Colon (tissue), 2 donors: ENCODE data around the gene CCL24.
"Not testable (repeated sequence)": the region's sequence is repeated elsewhere in the genome, so short reads cannot be mapped to it uniquely, and the experiment has no call there.

Experiments
- FAIRE-seq: peaks from 2 replicates; lab custom pipeline; 2012; peaks lifted over from hg19 to GRCh38; lab: Jason Lieb, UNC
- donor health status: control.
- donor health status: control.

The CCL24 gene, protein sequence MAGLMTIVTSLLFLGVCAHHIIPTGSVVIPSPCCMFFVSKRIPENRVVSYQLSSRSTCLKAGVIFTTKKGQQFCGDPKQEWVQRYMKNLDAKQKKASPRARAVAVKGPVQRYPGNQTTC

DNA sequence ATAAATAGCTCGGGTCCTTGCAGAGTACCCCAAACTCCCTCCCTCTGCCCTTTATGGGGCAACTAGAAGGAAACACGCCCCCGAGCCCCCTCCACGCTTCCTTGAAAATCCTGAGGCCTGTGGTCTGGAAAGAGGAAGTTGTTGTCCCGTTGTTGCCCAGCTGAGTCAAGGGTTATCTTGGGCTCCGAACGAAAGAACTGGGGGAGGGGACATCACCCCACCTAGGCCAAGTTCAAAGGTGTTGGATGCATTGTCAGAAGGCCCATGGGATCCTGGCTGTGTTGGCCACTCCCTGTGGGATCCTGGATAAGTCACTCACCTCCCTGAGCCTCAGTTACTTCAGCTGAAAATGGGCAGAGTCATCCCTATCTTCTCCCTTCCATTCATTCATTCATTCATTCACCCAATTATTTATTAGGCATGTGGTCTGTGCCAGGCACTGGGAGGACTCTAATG is at the start of gene CCL24:
Gene CCL24 (minus strand): TSS at position 26 of the 456 bp plus-strand sequence. CDS start 91 bp downstream, outside the sequence.
- FAIRE-seq: no peak

DNA sequence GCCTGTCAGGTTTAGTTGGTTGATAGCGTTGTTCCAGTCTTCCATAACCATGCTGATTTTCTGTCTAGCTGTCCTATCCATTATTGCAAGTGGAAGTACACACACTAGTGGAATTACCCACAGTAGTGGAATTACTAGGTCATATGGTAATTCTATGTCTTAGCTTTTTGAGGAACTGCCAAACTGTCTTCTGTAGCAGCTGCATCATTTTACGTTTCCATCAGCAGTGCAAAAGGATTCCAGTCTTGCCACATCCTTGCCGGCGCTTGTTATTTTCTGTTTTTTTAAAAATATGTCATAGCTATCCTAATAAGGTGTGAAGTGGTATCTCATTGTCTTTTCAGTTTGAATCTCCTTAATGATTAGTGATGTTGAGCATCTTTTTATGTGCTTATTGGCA is 48.0 kb upstream of the CCL24 start:
- FAIRE-seq: no peak

DNA sequence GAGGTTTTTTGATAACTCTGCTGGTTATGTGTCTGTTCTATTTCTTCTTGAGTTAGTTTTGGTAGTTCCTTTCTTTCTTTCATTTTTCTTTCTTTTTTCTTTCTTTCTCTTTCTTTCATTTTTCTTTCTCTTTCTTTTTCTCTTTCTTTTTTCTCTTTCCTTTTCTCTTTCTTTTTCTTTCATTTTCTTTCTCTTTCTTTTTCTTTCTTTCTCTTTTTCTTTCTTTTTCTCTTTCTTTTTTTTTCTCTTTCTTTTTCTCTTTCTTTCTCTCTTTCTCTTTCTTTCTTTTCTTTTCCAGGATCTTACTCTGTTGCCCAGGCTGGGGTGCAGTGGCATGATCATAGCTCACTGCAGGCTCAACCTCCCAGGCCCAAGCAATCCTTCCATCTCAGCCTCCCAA is 44.8 kb upstream of the CCL24 start:
- FAIRE-seq: no peak

DNA sequence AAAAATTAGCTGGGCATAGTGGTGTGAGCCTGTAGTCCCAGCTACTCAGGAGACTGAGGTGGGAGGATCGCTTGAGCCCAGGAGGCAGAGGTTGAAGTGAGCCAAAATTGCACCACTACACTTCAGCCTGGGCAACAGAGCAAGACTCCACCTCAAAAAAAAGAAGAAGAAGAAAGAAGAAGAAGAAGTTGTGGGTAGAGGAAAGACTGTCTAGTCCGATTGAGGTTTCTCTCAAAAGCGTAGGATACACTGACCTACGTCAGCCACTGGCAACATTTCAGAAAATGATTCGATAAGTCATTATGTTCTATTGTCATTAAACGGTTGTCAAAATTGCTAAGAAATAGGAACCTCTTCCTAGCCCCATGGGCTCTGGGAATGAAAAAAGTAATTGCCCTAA is 42.9 kb upstream of the CCL24 start:
- no peak for FAIRE-seq

DNA sequence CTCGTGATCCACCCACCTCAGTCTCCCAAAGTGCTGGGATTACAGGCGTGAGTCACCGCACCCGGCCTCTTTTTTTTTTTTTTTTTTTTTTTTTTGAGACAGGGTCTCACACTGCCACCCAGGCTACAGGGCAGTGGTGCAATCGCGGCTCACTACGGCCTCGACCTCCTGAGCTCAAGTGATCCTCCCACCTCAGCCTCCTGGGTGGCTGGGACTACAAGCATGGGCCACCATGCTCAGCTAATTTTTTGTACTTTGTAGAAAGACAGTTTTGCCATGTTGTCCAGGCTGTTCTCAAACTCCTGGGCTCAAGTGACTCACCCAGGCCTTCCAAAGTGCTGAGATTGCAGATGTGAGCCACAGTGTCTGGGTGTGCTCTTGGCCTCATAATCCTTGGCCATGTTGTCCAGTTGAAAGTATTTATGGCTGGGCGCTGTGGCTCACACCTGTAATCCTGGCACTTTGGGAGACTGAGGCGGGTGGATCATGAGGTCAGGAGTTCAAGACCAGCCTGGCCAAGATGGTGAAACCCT is 41.3 kb upstream of the CCL24 start:
- not testable (repeated sequence) for FAIRE-seq

DNA sequence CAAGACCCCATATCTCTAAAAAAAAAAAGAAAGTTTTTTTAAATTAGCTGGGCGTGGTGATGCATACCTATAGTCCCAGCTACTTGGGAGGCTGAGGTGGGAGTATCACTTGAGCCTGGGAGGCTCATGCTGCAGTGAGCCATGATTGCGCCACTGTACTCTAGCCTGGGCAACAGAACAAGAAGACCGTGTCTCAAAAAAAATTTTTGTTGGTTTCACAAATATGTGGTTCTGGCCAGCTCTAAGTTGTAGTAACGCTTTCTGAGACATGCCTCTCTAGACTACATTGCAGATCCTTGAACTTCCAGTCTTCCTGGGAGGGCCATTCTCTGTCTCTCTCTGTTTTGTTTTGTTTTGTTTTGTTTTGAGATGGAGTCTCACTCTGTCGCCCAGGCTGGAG is 40.6 kb upstream of the CCL24 start:
- no peak for FAIRE-seq

DNA sequence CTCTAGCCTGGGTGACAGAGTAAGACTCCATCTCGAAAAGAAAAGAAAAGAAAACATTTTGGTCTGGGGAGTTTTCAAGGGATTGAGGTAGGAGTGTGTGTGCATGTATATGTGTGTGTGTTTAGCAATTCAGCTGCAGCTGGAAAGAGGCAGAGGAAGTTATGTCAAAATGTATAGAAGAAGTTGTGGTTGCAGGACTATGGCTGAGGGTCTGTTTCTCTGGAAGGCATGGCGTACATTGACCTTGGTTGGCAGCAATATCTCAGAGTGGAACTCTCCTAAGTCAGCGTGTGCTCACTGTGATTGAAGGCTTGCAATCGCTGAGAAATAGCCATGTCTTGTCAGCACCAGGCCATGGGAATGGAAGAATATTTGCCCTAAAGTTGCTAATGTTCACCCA is 36.6 kb upstream of the CCL24 start:
- no peak for FAIRE-seq

DNA sequence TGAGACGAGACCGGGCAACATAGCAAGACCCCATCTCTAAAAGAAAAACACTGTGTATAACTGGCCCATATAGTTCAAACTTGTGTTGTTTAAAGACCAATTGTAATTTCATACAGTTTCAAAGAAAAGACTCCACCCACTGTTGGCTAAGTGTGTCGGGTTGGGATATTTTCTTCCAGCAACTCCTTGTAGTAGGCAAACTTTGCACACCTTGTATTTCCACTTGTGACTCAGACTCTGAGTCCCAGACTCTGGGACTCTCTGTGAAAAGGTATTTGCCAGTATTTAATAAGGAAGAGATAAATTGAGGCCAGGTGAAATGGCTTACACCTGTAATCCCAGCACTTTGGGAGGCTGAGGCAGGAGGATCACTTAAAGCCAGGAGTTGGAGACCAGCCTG is 36.0 kb upstream of the CCL24 start:
- no peak for FAIRE-seq

DNA sequence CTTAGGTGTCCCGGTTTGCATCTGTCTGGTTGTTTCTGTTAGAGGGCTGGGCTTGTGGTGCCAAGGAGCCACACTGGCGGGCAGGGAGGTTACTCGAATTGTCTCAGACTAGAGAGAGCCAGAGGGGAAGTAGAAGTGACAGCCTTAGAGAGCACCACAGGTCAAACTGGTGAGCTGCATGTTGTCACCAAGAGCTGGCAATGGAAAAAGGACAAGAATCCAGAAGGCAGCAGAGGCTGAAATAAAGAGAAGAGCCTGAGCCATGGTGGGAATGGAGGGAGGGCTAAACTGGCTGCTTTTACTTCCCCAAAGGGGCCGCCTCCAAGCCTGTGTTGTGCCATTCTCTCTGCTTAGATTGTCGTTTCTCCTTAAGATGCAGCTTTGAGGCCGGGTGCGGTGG is 34.1 kb upstream of the CCL24 start:
- no peak for FAIRE-seq

DNA sequence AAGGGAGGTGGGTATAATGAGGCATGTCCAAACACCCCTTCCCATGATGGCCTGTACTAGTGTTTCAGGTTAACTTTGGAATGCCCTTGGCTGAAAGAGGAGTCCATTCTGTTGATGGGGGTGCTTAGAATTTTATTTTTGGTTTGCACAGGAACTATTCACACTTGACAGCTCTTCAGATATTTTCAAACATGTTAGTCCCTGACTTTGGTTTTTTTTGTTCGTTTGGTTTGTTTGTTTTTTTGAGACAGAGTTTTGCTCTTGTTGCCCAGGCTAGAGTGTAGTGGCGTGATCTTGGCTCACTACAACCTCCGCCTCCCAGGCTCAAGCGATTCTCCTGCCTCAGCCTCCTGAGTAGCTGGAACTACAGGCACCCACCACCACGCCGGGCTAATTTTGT is 31.5 kb upstream of the CCL24 start:
- FAIRE-seq: not testable (repeated sequence)

DNA sequence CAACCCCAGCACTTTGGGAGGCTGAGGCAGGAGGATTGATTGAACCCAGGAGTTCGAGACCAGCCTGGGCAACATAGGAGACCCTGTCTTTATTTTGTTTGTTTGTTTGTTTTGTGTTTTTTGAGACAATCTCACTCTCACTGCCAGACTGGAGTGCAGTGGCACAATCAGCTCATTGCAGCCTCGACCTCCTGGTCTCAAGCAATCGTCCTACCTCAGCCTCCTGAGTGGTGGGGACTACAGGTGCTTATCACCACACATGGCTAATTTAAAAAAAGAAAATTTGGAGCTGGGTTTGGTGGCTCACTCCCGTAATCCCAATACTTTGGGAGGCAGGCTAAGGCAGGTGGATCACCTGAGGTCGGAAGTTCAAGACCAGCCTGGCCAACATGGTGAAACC is 30.6 kb upstream of the CCL24 start:
- no peak for FAIRE-seq

DNA sequence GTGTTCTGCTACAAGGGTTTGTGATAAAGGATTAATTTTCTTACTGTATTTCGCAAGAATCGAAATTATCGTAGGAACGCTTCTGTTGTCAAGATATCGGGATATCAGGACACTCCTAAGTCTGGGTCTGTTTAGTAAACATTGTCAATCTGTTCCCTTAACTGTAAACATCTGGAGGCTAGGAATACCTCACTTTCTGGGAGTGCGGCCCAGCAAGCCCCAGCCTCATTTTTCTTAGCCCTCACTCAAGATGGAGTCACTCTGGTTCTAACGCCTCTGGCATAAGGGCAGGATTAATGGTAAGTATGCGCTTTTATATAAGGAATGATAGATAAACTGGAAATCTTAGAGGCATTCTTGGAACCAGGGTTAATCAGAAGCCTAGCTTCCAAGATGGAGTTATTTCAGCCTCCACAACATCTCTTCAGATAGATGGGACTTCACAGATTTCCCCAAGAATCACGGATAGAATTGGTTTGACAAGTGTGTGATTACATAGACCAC is 30.1 kb upstream of the CCL24 start:
- no peak for FAIRE-seq

DNA sequence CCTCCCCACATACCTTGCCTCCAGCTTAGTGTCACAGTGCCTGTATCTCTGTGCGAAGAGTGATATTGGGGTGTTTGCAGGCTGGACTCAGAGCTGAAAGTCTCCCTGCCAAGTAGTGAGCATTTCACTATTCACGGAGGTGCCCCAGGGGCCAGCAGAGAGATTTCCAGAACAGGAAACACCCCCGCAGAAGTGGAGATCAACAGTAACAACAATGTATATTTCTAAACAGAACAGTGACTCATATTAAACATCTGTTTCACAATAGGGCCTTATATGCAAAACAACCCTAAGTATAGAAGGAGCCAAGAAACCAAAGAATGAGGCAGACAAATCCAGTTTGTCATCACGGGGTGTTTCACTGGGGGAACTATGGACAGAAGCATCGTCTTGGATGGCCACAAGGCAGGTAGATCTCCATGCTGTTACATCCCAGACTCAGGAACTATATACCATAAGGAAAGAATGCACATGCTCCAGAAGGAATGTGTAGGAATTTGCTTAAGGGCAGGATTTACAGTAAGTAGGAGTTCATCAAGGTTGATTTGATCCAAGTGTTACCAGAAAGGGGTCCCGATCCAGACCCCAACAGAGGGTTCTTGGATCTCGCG is 29.3 kb upstream of the CCL24 start:
- no peak for FAIRE-seq

DNA sequence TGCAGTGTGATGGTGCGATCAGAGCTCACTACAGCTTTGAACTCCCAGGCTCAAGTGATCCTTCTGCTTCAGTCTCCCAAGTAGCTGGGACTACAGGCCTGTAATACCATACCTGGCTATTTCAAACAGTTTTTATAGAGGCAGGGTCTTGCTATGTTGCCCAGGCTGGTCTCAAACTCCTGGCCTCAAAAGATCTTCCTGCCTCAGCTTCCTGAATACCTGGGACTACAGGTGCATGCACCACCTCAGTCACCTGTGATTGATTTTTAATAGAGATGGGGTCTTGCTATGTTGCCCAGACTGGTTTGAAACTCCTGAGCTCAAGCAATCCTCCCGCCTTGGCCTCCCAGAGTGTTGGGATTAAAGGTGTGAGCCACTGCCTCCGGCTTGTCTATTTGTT is 26.4 kb upstream of the CCL24 start:
- FAIRE-seq: no peak

DNA sequence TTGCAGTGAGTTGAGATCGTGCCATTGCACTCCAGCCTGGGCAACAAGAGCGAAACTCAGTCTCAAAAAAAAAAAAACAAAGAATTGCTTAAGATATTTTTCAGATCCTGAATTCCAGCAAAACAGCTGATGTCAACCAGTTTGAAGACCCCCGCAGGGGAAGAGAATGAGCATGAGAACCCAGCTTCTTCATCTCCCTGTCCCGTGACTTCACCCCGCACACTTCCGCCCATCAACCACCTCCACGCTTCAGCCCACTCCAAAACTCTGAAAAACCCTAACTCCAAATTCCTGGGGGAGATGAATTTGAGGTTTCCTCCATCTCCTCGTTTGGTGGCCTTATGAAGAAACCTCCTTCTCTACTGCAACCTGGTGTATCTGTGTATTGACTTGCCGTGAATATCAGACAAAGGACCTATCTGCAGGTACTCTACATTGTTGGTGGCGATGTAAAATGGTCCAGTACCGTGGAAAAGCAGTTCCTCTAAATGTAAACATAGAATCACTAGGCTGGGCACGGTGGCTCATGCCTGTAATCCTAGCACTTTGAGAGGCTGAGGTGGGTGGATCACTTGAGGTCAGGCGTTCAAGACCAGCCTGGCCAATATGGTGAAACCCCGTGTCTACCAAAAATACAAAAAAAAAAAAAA is 24.8 kb upstream of the CCL24 start:
- not testable (repeated sequence) for FAIRE-seq

DNA sequence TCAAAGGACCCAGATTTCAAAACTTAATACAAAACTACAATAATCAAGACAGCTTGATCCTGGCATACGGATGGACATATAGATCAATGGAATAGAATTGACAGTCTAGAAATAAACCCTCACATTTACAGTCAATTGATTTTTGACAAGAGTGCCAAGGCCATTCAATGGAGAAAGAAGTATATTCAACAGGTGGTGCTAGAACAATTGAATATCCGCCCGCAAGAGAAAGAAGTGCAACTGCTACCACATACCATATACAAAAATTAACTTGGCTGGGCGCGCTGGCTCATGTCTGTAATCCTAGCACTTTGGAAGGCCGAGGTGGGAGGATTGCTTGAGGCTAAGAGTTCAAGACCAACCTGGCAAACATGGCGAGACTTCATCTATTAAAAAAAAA is 23.2 kb upstream of the CCL24 start:
- FAIRE-seq: no peak

DNA sequence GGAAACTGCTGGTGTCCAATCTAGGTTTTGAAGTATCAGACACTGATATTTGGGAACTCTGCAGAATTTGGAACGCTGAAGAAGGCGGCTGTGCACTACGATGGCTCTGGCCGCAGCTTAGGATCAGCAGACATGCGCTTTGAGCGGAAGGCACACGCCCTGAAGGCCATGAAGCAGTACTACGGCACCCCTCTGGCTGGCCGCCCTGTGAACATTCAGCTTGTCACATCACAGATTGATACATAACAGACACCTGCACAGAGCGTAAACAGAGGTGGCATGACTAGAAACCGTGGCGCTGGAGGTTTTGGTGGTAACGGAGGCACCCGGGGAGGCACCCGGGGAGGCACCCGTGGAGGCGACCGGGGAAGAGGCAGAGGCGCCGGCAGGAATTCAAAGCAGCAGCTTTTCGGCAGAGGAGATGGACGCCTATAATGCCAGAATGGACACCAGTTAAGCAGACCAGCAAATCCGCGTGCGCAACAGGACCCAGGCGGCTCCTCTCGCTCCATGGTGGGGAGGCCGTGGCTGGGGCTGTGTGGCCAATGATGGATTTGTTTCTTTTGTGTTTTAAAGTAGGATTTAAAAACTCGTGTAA is 22.2 kb upstream of the CCL24 start:
- no peak for FAIRE-seq

DNA sequence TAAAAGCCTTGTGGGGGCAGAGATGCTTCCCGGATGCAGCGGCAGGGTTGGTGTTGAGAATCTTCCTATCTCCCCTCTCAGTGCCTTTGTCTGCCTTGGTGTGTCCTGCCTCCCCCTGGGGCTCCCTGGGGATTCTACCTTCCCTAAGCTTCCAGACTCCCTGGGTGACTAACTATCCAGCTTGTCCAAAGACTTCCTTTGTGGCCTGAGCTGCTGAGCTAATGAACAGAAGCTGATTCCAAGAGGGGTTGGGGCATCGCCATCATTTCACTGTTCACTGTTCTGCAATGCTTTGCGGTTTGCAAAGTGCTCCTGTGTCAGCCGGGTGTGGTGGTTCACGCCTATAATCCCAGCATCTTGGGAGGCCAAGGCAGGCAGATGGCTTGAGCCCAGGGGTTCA is 20.1 kb upstream of the CCL24 start:
- FAIRE-seq: not testable (repeated sequence)

DNA sequence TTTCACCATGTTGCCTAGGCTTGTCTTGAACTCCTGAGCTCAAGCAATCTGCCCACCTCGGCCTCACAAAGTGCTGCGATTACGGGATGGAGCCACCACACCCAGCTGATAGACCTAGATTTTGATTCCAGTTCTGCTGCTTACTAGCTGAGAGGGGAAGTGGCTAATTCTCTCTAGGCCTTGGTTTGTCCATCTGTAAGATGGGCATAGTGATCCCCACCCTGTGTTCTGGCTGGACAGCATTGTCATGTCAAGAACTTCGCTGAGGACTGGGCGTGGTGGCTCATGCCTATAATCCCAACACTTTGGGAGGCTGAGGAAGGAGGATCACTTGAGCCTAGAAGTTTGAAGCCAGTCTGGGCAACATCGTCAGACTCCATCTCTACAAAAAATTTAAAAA is 17.4 kb upstream of the CCL24 start:
- no peak for FAIRE-seq

DNA sequence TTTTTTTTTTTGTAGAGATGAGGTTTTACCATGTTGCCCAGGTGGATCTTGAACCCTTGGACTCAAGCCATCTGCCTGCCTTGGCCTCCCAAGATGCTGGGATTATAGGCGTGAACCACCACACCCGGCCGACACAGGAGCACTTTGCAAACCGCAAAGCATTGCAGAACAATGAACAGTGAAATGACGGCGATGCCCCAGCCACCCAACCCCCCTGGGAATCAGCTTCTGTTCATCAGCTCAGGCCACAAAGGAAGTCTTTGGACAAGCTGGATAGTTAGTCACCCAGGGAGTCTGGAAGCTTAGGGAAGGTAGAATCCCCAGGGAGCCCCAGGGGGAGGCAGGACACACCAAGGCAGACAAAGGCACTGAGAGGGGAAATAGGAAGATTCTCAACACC is 16.1 kb upstream of the CCL24 start:
- FAIRE-seq: not testable (repeated sequence)

DNA sequence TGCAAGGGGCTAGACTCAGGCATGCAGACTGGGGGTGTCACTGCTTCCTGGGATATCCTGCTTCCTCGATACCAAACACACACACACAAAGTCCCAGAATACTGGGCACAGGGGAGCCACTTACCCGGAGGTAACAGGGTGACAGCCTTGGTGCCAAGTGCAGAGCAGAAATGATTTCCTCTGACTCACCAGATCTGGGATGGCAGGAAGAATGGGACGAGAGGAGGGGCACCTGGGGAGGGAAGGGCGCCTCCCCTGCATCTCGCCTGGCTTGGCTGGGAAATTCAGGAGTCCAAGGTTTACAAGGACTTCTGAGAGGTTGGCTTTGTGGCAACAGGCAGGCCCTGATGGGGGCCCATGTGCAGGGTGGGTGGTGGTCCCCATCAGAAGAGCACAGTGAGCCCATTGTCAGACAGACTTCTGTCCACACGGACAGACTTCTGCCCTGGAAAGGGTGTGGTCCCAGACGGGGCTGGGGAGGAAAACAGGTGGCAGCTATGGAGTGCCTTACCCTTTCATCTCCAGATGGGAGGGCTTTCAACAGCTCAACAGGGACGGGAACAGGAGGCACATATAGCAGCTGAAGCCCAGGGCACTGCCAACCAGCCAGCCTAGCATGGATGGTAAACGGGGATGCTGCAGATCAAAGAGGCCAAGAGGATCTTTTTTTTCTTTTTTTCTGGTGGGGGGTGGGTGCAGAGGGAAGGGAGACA is 9.7 kb upstream of the CCL24 start:
- no peak for FAIRE-seq

DNA sequence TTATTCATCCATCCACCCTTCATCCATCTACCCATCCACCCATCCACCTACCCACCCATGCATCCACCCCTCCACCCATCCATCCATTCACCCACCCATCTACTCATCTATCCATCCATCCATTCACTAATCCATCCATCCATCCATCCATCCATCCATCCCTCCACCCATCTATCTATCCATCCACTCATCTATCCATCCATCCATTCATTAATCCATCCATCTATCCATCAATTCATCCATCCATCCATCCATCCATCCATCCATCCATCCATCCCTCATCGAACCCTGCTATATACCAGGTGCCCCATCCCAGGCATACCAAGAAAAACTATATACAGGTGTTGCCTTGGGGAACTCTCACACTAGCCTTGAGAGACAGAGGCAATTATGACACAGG is 7.1 kb upstream of the CCL24 start:
- FAIRE-seq: no peak
